GM10847 (cell line): ENCODE measurements around the gene CA5A.

Source experiments
- POLR2A ChIP-seq: IDR thresholded peaks from 2 replicates; pipeline ENCODE4 v1.6.1; 2011; ENCODE audit not compliant: insufficient read length; ENCODE audit errors: extremely low read depth

The CA5A gene

GRCh38 chr16:87950765-87951551 lies 14.6 kb upstream of the CA5A start, which contains the start of gene BANP:
BANP (plus strand) TSS chr16:87951434; CDS start chr16:87975116, 23,682 bp downstream.
- peak; percentile 19 for TF ChIP-seq POLR2A

GRCh38 chr16:87949071-87949744 lies 12.9 kb upstream of the CA5A start:
- TF ChIP-seq POLR2A, result no peak

GRCh38 chr16:87948735-87949070 lies 12.4 kb upstream of the CA5A start:
- no peak for TF ChIP-seq POLR2A

- no peak for TF ChIP-seq POLR2A
Observed at GRCh38 chr16:87948119-87948545, 11.8 kb upstream of the CA5A start.

GRCh38 chr16:87947356-87948118 lies 11.2 kb upstream of the CA5A start:
- TF ChIP-seq POLR2A, result no peak

- no peak for TF ChIP-seq POLR2A
Observed at GRCh38 chr16:87946596-87947347, 10.4 kb upstream of the CA5A start.

GRCh38 chr16:87945351-87946042 lies 9.2 kb upstream of the CA5A start:
- no peak for TF ChIP-seq POLR2A

GRCh38 chr16:87942680-87943079 lies 6.4 kb upstream of the CA5A start:
- no peak for TF ChIP-seq POLR2A

GRCh38 chr16:87939562-87940423 lies 3.5 kb upstream of the CA5A start:
- no peak for TF ChIP-seq POLR2A

- no peak for TF ChIP-seq POLR2A
Observed at GRCh38 chr16:87938412-87938949, 2.2 kb upstream of the CA5A start.

GRCh38 chr16:87933140-87933495 lies 3.2 kb downstream of the CA5A start:
- TF ChIP-seq POLR2A, result no peak

- no peak for TF ChIP-seq POLR2A
Observed at GRCh38 chr16:87931504-87931903, 4.8 kb downstream of the CA5A start.

GRCh38 chr16:87930456-87930855 lies 5.9 kb downstream of the CA5A start:
- TF ChIP-seq POLR2A, result no peak
